Gastroesophageal sphincter (tissue), 3 donors: ENCODE measurements around the gene SPATA1.

Experiments used
- POLR2AphosphoS5 ChIP-seq: sonication (generic); formaldehyde crosslinking; IDR thresholded peaks from one replicate; pipeline ENCODE4 v1.6.1; 2017; ENCODE audit warnings: antibody characterized with exemption
- TF ChIP-seq, protein P1 (sequence below), 4 experiments: fragments of 200-600 bp in 2 of 4; fragments of 450-650 bp in 2 of 4; sonication (generic) in 1 of 4; IDR thresholded peaks; one replicate each; pipeline ENCODE4 v1.5.1; 2017 to 2019; ENCODE audit warnings: antibody characterized with exemption in 4 of 4, mild to moderate bottlenecking in 2 of 4, moderate library complexity in 2 of 4

DNA sequence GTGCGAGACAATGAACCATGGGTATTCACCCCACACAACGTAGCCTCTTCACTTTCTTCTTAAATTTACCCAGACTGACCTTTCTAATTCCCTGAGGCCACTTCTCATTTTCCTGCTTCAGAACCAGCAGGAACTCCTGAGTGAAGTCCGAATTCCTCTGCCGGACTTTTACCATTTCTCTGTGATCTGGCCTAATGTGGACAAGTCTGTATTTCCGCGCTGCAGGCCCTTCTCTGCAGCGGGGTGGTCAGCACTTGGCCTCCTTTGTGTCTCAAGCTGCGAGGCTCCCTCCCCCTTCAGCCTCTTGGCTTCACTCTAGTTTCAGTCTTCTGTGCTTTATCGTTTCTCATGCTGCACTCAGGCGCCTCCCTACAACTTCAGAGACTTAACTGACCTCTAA, 77.5 kb downstream of the SPATA1 start:
- TF ChIP-seq, protein P1, sequence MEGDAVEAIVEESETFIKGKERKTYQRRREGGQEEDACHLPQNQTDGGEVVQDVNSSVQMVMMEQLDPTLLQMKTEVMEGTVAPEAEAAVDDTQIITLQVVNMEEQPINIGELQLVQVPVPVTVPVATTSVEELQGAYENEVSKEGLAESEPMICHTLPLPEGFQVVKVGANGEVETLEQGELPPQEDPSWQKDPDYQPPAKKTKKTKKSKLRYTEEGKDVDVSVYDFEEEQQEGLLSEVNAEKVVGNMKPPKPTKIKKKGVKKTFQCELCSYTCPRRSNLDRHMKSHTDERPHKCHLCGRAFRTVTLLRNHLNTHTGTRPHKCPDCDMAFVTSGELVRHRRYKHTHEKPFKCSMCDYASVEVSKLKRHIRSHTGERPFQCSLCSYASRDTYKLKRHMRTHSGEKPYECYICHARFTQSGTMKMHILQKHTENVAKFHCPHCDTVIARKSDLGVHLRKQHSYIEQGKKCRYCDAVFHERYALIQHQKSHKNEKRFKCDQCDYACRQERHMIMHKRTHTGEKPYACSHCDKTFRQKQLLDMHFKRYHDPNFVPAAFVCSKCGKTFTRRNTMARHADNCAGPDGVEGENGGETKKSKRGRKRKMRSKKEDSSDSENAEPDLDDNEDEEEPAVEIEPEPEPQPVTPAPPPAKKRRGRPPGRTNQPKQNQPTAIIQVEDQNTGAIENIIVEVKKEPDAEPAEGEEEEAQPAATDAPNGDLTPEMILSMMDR (IDR thresholded peaks at IDR 0.05) = no peak
- TF ChIP-seq POLR2AphosphoS5 = no peak
